Liver (tissue), 3 donors: ENCODE data around the gene WFS1.

Experiments used
- ATF3 ChIP-seq: IDR thresholded peaks from 2 replicates; pipeline ENCODE4 v1.6.1; 2016; ENCODE audit warnings: antibody characterized with exemption
- CTCF ChIP-seq: fragments of 150-350 bp; IDR thresholded peaks from 2 replicates; pipeline ENCODE4 v1.5.1; 2017; ENCODE audit warnings: improper control_type of control experiment, low read depth, low read length; ENCODE audit not compliant: missing input control
- FOXA2 ChIP-seq: IDR thresholded peaks from 2 replicates; pipeline ENCODE4 v1.6.1; 2016; ENCODE audit warnings: antibody characterized with exemption
- JUND ChIP-seq, 2 donors: IDR thresholded peaks; 2 replicates each; pipeline ENCODE4 v1.6.1; 2016; ENCODE audit warnings: antibody characterized with exemption in 2 of 2
- REST ChIP-seq: IDR thresholded peaks from 2 replicates; pipeline ENCODE4 v1.6.1; 2016; ENCODE audit warnings: antibody characterized with exemption, mild to moderate bottlenecking
- YY1 ChIP-seq: IDR thresholded peaks from 2 replicates; pipeline ENCODE4 v1.6.1; 2016; ENCODE audit warnings: antibody characterized with exemption, mild to moderate bottlenecking
- ZBTB33 ChIP-seq: IDR thresholded peaks from 2 replicates; pipeline ENCODE4 v1.6.1; 2016; ENCODE audit warnings: antibody characterized with exemption
- donor health status: healthy.
- donor health status: healthy.

- TF ChIP-seq CTCF (no peak), FOXA2 (no peak), ATF3 (no peak), YY1 (no peak), JUND (IDR thresholded peaks at IDR 0.05) (no peak), ZBTB33 (no peak), REST (no peak)
Measured at GRCh38 chr4:6242271-6243029, 27.2 kb upstream of the WFS1 start.
